Endodermal cell (in vitro differentiated cells): ENCODE results near the gene TEX29. TPM values are rescaled to one million over a fixed set of nuclear protein-coding genes. Genes with fewer than 3 reads are reported as not detected.

Experiments
- DNase-seq: peaks from one replicate; pipeline ENCODE4 v3.0.0-alpha.2; 2017
- H3K27ac ChIP-seq: 2 replicates; pipeline ENCODE4 v1.5.1; 2013; ENCODE audit warnings: mild to moderate bottlenecking, low read depth, low read length, moderate library complexity
- H3K27me3 ChIP-seq: 2 replicates; pipeline ENCODE4 v1.6.1; 2013; ENCODE audit warnings: mild to moderate bottlenecking, low read length, moderate library complexity; ENCODE audit not compliant: insufficient read depth, control insufficient read depth, poor library complexity, severe bottlenecking
- H3K36me3 ChIP-seq: 2 replicates; pipeline ENCODE4 v1.7.0; 2013; ENCODE audit warnings: mild to moderate bottlenecking, low read length, moderate library complexity; ENCODE audit not compliant: control insufficient read depth, insufficient read depth
- H3K4me1 ChIP-seq: one replicate; pipeline ENCODE4 v1.7.0; 2013; ENCODE audit warnings: low read length; ENCODE audit not compliant: control insufficient read depth, insufficient read depth
- H3K4me3 ChIP-seq: 2 replicates; pipeline ENCODE4 v1.5.1; 2013; ENCODE audit warnings: mild to moderate bottlenecking, low read length, moderate library complexity
- H3K9ac ChIP-seq: 2 replicates; pipeline ENCODE4 v1.6.1; 2013; ENCODE audit warnings: mild to moderate bottlenecking, low read length, moderate library complexity; ENCODE audit not compliant: poor library complexity, severe bottlenecking; ENCODE audit errors: extremely low read depth
- H3K9me3 ChIP-seq: 2 replicates; pipeline ENCODE4 v1.6.1; 2013; ENCODE audit warnings: mild to moderate bottlenecking, low read length, moderate library complexity; ENCODE audit not compliant: control insufficient read depth
- H3K27ac Mint-ChIP-seq: 2 replicates; pipeline ENCODE4 v1.8.0; 2020; ENCODE audit warnings: mixed read lengths
- H3K27me3 Mint-ChIP-seq: 2 replicates; pipeline ENCODE4 v1.8.0; 2021; ENCODE audit warnings: mild to moderate bottlenecking, mixed read lengths; ENCODE audit not compliant: insufficient read depth
- H3K36me3 Mint-ChIP-seq: 2 replicates; pipeline ENCODE4 v1.8.0; 2020; ENCODE audit warnings: low read depth, mixed read lengths
- H3K4me1 Mint-ChIP-seq: 2 replicates; pipeline ENCODE4 v1.8.0; 2020; ENCODE audit warnings: mixed read lengths
- H3K4me3 Mint-ChIP-seq: 2 replicates; pipeline ENCODE4 v1.8.0; 2020; ENCODE audit warnings: mild to moderate bottlenecking, moderate library complexity, mixed read lengths
- H3K9me3 Mint-ChIP-seq: 2 replicates; pipeline ENCODE4 v1.8.0; 2020; ENCODE audit warnings: mild to moderate bottlenecking, mixed read lengths
- CTCF ChIP-seq: fragments of 200-600 bp; sonication (generic); conservative IDR thresholded peaks from 2 replicates; pipeline ENCODE4 v1.5.0; 2021; ENCODE audit warnings: antibody characterized with exemption, mild to moderate bottlenecking
- WGBS, 2 experiments: methylation state at CpG; one replicate each; pipeline versions ENCODE4 v1.1.5 to v1.1.7; 2013; ENCODE audit warnings: missing lambda C conversion rate in 2 of 2, mixed read lengths in 1 of 2; ENCODE audit not compliant: insufficient coverage in 1 of 2, insufficient read length in 1 of 2; 5-methylcytosine and 5-hydroxymethylcytosine counted together
- long read RNA-seq, 4 experiments: library from polyadenylated mRNA in 2 of 4; library from RNA in 1 of 4; library from capped mRNA in 1 of 4; stranded (forward) in 3 of 4; unstranded in 1 of 4; transcript quantifications; one replicate each; pipeline ENCODE4 v2.0.0, GENCODE V29; 2020 to 2021; ENCODE audit warnings: inconsistent platforms in 1 of 4
- polyA plus RNA-seq, 2 experiments: library from polyadenylated mRNA; stranded (reverse); fragments of 50-300 nt; gene quantifications; one replicate each; pipeline ENCODE4 v1.2.3, GENCODE V29; 2013
- total RNA-seq, 2 donors: library from RNA; stranded (reverse); fragmentation: NEBNext Ultra II Directional in 1 of 2; extraction: Animal tissue kit (Norgen Biotek cat#: 25700) in 1 of 2; gene quantifications; 2 replicates in 1 of 2; 3 replicates in 1 of 2; pipeline ENCODE4 v1.2.1, GENCODE V29; 2021

The TEX29 gene
- total RNA-seq, result under 1 TPM in 1 of 2 donors, not detected in 1; 0.69 TPM
- polyA plus RNA-seq (2013, experiment 1 of 2), result 0.43 TPM
- not detected for polyA plus RNA-seq (2013, experiment 2 of 2)
- long read RNA-seq, experiment 1, partial matches to known transcripts, result 1 of 1 reads
- long read RNA-seq, experiment 1, other reads (novel, unspliced or antisense), result 0 of 1 reads
- long read RNA-seq, experiment 2, partial matches to known transcripts, result 0 of 1 reads
- long read RNA-seq, experiment 2, other reads (novel, unspliced or antisense), result 1 of 1 reads
- long read RNA-seq, experiment 3, result 0 reads
- long read RNA-seq, experiment 4, result 0 reads

- Histone ChIP-seq H3K27me3 (no peaks in the 10 kb centered on the region), H3K27ac (no peak within 1 kb of the TSS), H3K4me1 (no peaks in the 10 kb centered on the region), H3K36me3 (no peaks in the 10 kb centered on the region), H3K4me3 (no peak within 1 kb of the TSS), H3K9ac (no peak within 1 kb of the TSS), H3K9me3 (no peaks in the 10 kb centered on the region)
- Mint-ChIP-seq H3K27me3 (no peaks in the 10 kb centered on the region), H3K4me3 (no peak within 1 kb of the TSS), H3K36me3 (peaks cover 12% of the 10 kb centered on the region), H3K27ac (no peak within 1 kb of the TSS), H3K9me3 (no peaks in the 10 kb centered on the region), H3K4me1 (no peaks in the 10 kb centered on the region)
- no peak for DNase-seq
- no peak for TF ChIP-seq CTCF
- 94 to 97% methylated on average over 16 to 35 of the region's 35 CpGs for WGBS, 2 experiments
These were observed at the start of gene TEX29 for GRCh38 chr13:111319998-111320911. Gene TEX29, plus strand, starts transcription at chr13:111320642. Its CDS starts 249 bp downstream, at chr13:111320891.

GRCh38 chr13:111270765-111271698 lies 49.4 kb upstream of the TEX29 start:
- Histone ChIP-seq H3K36me3 (peaks cover 56% of the 10 kb centered on the region), H3K4me3 (no peak overlapping the region), H3K9me3 (no peaks in the 10 kb centered on the region), H3K27ac (no peak overlapping the region), H3K4me1 (peaks cover 4% of the 10 kb centered on the region), H3K9ac (no peak overlapping the region), H3K27me3 (no peaks in the 10 kb centered on the region)
- H3K27ac Mint-ChIP-seq, result no peak overlapping the region
- no peaks in the 10 kb centered on the region for H3K27me3 Mint-ChIP-seq
- WGBS, 2 experiments, result 94 to 97% methylated on average over 16 to 20 of the region's 20 CpGs
- H3K36me3 Mint-ChIP-seq, result peaks cover 55% of the 10 kb centered on the region
- DNase-seq, result no peak
- no peak for TF ChIP-seq CTCF
- no peaks in the 10 kb centered on the region for H3K9me3 Mint-ChIP-seq
- H3K4me1 Mint-ChIP-seq, result peaks cover 6% of the 10 kb centered on the region
- no peak overlapping the region for H3K4me3 Mint-ChIP-seq

GRCh38 chr13:111272117-111272516 lies 48.3 kb upstream of the TEX29 start:
- Histone ChIP-seq H3K9me3 (no peaks in the 10 kb centered on the region), H3K9ac (no peak overlapping the region), H3K4me3 (no peak overlapping the region), H3K27me3 (no peaks in the 10 kb centered on the region), H3K36me3 (peaks cover 67% of the 10 kb centered on the region), H3K27ac (no peak overlapping the region), H3K4me1 (peaks cover 4% of the 10 kb centered on the region)
- Mint-ChIP-seq H3K9me3 (no peaks in the 10 kb centered on the region), H3K27ac (no peak overlapping the region), H3K36me3 (peaks cover 63% of the 10 kb centered on the region), H3K27me3 (no peaks in the 10 kb centered on the region), H3K4me3 (no peak overlapping the region), H3K4me1 (peaks cover 1% of the 10 kb centered on the region)
- DNase-seq, result no peak
- WGBS, 2 experiments, result 94 to 100% methylated on average over 2 to 7 of the region's 7 CpGs
- no peak for TF ChIP-seq CTCF
